Upper lobe of left lung (tissue), 4 donors: Measurements from ENCODE around the gene KANK3.

Experiments used
- CTCF ChIP-seq, 6 experiments: fragments of 450-650 bp in 4 of 6; fragments of 200-600 bp in 2 of 6; sonication (generic) in 2 of 6; IDR thresholded peaks; one replicate each; pipeline ENCODE4 v1.5.1; 2016 to 2019; ENCODE audit warnings: antibody characterized with exemption in 6 of 6
- EP300 ChIP-seq, 4 donors: sonication (generic); formaldehyde crosslinking; IDR thresholded peaks; one replicate each; pipeline ENCODE4 v1.5.1; 2017; ENCODE audit warnings: antibody characterized with exemption in 4 of 4, control low read depth in 2 of 4
- POLR2A ChIP-seq, 4 donors: fragments of 450-650 bp; IDR thresholded peaks; one replicate each; pipeline ENCODE4 v1.5.1; 2016 to 2017; ENCODE audit warnings: antibody characterized with exemption in 4 of 4, mild to moderate bottlenecking in 2 of 4
- POLR2AphosphoS5 ChIP-seq, 2 donors: sonication (generic); formaldehyde crosslinking; IDR thresholded peaks; one replicate each; pipeline ENCODE4 v1.5.1; 2017; ENCODE audit warnings: antibody characterized with exemption in 2 of 2

- TF ChIP-seq CTCF (IDR thresholded peaks at IDR 0.05): no peak
- TF ChIP-seq POLR2A (IDR thresholded peaks at IDR 0.05): no peak
- no peak for TF ChIP-seq EP300 (IDR thresholded peaks at IDR 0.05)
- no peak for TF ChIP-seq POLR2AphosphoS5 (IDR thresholded peaks at IDR 0.05)
Measured at GRCh38 chr19:8377598-8377997, 34.5 kb upstream of the KANK3 start.
